Tibial artery (tissue), 4 donors: ENCODE results near the gene HIRIP3.

Source experiments
- DNase-seq, 2 donors: peaks; one replicate each; pipeline ENCODE4 v3.0.0-alpha.2; 2019
- H3K27ac ChIP-seq, 2 donors: fragments of 200-600 bp; sonication (generic) in 1 of 2; 1 replicate in 1 of 2; 2 replicates in 1 of 2; pipeline ENCODE4 v1.5.1; 2018 to 2019; ENCODE audit warnings: mild to moderate bottlenecking in 1 of 2
- H3K27me3 ChIP-seq, 2 donors: fragments of 200-600 bp; sonication (generic) in 1 of 2; one replicate each; pipeline versions ENCODE4 v1.5.1 to v1.6.0; 2016 to 2019
- H3K36me3 ChIP-seq, 3 donors: fragments of 200-600 bp; sonication (generic) in 2 of 3; one replicate each; pipeline ENCODE4 v1.5.1; 2016 to 2019; ENCODE audit warnings: mild to moderate bottlenecking in 2 of 3
- H3K4me1 ChIP-seq, 4 donors: fragments of 200-600 bp; sonication (generic) in 2 of 4; 1 replicate in 3 of 4; 2 replicates in 1 of 4; pipeline ENCODE4 v1.5.1; 2016 to 2019
- H3K4me3 ChIP-seq, 2 donors: fragments of 200-600 bp; sonication (generic) in 1 of 2; 1 replicate in 1 of 2; 2 replicates in 1 of 2; pipeline ENCODE4 v1.5.1; 2018 to 2019; ENCODE audit warnings: mild to moderate bottlenecking in 2 of 2
- H3K9me3 ChIP-seq, 3 donors: fragments of 200-600 bp; sonication (generic) in 1 of 3; one replicate each; pipeline ENCODE4 v1.5.1; 2016 to 2019
- CTCF ChIP-seq, 2 experiments: fragments of 200-600 bp in 1 of 2; fragments of 450-650 bp in 1 of 2; IDR thresholded peaks; one replicate each; pipeline ENCODE4 v1.5.1; 2017 to 2019; ENCODE audit warnings: antibody characterized with exemption in 2 of 2, mild to moderate bottlenecking in 1 of 2, moderate library complexity in 1 of 2
- intact Hi-C: fragments of 100-400 bp; cut with DNase I; formaldehyde crosslinking; loops from one replicate; pipeline ENCODE4 v1.15.0; 2023; ENCODE audit warnings: low total_unique reads

HIRIP3 gene

DNA sequence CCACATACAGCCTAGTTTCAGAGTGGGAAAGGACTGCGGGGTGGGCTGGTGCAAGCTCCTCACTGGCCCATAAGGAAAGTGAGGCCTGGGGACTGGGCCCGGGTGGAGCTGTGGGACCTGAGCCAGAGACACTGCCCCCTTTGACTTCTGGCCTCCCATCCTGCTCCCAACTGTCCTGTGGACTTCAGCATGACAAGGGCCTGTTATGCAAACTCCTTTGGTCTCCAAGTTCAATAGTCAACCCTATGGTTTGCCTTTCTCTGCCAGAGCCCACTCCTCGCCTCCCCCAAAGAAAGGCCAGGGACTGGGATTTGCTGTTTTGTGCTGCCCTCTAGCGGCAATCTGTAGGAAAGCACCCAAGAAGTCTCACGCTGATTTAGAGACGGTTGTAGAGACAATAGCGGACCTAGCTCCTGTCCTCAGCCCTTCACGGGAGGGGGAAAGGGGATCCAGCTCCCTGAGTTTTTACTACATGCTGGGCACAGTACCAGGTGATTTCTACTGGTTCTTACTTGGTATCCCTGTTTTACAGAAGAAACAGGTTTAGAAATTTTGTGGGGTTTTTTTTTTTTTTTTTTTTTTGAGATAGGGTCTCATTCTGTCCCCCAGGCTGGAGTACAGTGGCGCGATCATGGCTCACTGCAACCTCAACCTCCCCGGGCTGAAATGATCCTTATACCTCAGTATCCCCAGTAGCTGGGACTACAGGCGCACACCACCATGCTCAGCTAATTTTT, 36.8 kb upstream of the HIRIP3 start:
- Histone ChIP-seq H3K4me1 (peaks cover 0 to 17% (median 10%) of the 10 kb centered on the region in 4 donors), H3K27ac (no peak overlapping the region), H3K27me3 (peaks cover 0 to 91% of the 10 kb centered on the region in 2 donors), H3K4me3 (no peak overlapping the region), H3K36me3 (no peaks in the 10 kb centered on the region), H3K9me3 (no peaks in the 10 kb centered on the region)
- intact Hi-C loops: no loop called here
- TF ChIP-seq CTCF (IDR thresholded peaks at IDR 0.05): peak; percentile 53 to 61
- DNase-seq: no peak

DNA sequence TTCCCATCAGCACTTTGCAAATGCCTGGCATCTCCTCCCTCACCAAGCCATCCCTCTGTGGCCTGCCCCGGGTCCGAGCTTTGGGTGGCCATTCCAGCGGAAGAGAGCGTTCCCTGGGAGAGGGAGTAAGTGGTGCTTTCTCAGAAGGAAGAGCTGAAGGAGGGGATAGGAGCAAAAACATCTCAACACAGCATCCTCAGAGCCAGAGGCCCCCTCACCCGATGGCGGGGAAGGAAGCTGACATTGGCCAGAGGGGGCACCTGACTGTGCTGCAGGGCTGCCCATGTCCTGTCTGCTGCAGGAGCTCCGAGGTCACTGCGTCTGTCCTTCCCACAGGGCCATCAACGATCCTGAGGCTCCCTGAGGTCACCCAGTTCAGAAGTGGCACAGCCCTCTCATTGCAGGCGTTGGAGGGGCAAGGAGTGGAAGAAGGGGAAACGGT, 36.1 kb upstream of the HIRIP3 start:
- no peaks in the 10 kb centered on the region for H3K36me3 ChIP-seq
- no peak overlapping the region for H3K27ac ChIP-seq
- no peak for TF ChIP-seq CTCF (IDR thresholded peaks at IDR 0.05)
- no peak overlapping the region for H3K4me3 ChIP-seq
- no peaks in the 10 kb centered on the region for H3K9me3 ChIP-seq
- peaks cover 0 to 97% of the 10 kb centered on the region in 2 donors for H3K27me3 ChIP-seq
- H3K4me1 ChIP-seq: peaks cover 0 to 17% (median 10%) of the 10 kb centered on the region in 4 donors
- DNase-seq: no peak
- intact Hi-C loops: no loop called here

DNA sequence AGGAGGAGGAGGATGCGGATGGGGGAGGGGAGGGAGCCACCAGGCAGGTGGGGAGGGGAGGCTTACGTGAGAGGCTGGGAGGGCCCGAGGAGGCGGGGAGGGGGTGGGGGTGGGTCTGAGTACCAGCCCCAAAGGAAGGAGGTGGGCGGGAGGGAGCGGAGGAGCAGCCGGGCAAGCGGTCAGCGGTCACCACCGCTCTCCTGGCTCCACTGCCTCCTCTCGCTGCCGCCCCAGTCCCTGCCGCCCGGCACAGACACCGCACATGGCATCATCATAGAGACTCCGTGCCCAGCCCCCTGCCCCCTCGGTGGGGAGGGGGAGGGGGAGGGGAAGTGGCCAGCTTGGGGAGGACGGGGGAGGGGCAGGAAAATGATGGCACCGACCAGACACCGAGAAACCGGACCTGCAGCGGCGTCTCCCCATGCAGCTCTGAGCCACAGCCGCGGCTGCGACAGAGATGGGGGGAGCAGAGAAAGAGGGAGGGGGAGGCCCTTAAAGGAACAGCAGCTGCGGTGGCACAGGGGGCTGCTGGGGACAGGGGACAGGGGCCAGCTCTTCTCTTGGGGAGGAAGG, 35.5 kb upstream of the HIRIP3 start, which contains the start of gene TLCD3B:
Gene TLCD3B, minus strand, starts transcription at position 431 of the 573 bp plus-strand sequence. CDS start 744 bp downstream, outside the sequence.
- Histone ChIP-seq H3K4me3 (no peak within 1 kb of the TSS), H3K27me3 (peaks cover 0 to 98% of the 10 kb centered on the region in 2 donors), H3K36me3 (no peaks in the 10 kb centered on the region), H3K9me3 (no peaks in the 10 kb centered on the region), H3K27ac (no peak within 1 kb of the TSS), H3K4me1 (peaks cover 0 to 17% (median 10%) of the 10 kb centered on the region in 4 donors)
- TF ChIP-seq CTCF (IDR thresholded peaks at IDR 0.05): no peak
- no peak for DNase-seq
- intact Hi-C loops: no loop called here

- intact Hi-C loops: no loop called here
- Histone ChIP-seq H3K9me3 (no peaks in the 10 kb centered on the region), H3K4me3 (no peak overlapping the region), H3K27ac (no peak overlapping the region), H3K36me3 (no peaks in the 10 kb centered on the region), H3K27me3 (peaks cover 0 to 98% of the 10 kb centered on the region in 2 donors), H3K4me1 (peaks cover 0 to 17% (median 10%) of the 10 kb centered on the region in 4 donors)
- no peak for TF ChIP-seq CTCF (IDR thresholded peaks at IDR 0.05)
- no peak for DNase-seq
Measured at GRCh38 chr16:30030011-30030685, 34.7 kb upstream of the HIRIP3 start.

- no peak for TF ChIP-seq CTCF (IDR thresholded peaks at IDR 0.05)
- DNase-seq: no peak
- no peaks in the 10 kb centered on the region for H3K36me3 ChIP-seq
- peaks cover 0 to 100% of the 10 kb centered on the region in 2 donors for H3K27me3 ChIP-seq
- H3K4me3 ChIP-seq: no peak overlapping the region
- H3K27ac ChIP-seq: no peak overlapping the region
- peaks cover 0 to 17% (median 10%) of the 10 kb centered on the region in 4 donors for H3K4me1 ChIP-seq
- intact Hi-C loops: no loop called here
- no peaks in the 10 kb centered on the region for H3K9me3 ChIP-seq
Measured at GRCh38 chr16:30028438-30029076, 33.1 kb upstream of the HIRIP3 start.
